Upper lobe of left lung (tissue), 4 donors: ENCODE measurements around the gene HSPA8.

Experiments used
- CTCF ChIP-seq, 6 experiments: fragments of 450-650 bp in 4 of 6; fragments of 200-600 bp in 2 of 6; sonication (generic) in 2 of 6; IDR thresholded peaks; one replicate each; pipeline ENCODE4 v1.5.1; 2016 to 2019; ENCODE audit warnings: antibody characterized with exemption in 6 of 6
- POLR2A ChIP-seq, 4 donors: fragments of 450-650 bp; IDR thresholded peaks; one replicate each; pipeline ENCODE4 v1.5.1; 2016 to 2017; ENCODE audit warnings: antibody characterized with exemption in 4 of 4, mild to moderate bottlenecking in 2 of 4

DNA sequence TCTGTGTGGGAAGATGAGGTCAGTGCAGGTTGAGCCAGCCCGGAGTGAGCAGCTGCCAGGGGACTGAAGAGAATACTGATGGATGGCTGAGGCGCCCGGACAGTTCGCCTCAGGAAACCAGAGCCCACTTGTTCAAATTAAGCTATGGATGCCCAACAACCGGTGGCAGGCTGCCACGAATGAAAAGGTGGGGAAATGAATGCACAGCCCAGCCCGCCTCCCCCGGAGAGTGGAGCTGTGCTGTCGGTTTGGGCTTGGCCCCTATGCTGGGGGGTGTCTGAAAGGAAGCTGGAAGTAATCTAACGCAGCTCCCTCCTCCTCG lies 21.9 kb downstream of the HSPA8 start:
- TF ChIP-seq CTCF (IDR thresholded peaks at IDR 0.05) (no peak), POLR2A (IDR thresholded peaks at IDR 0.05) (no peak)
